GM19035 (cell line): ENCODE measurements around the gene COL27A1.
"Not testable (repeated sequence)": the region's sequence is repeated elsewhere in the genome, so short reads cannot be mapped to it uniquely, and the experiment has no call there.

Experiments
- ATAC-seq: cut with Tn5 transposase; IDR thresholded peaks from one replicate; pipeline ENCODE4 v1.9.1; 2021; ENCODE audit not compliant: unreplicated experiment

Gene COL27A1

GRCh38 chr9:114122136-114123027 is 33.0 kb upstream of the COL27A1 start:
- ATAC-seq, result no peak

GRCh38 chr9:114123031-114123977 is 32.0 kb upstream of the COL27A1 start:
- no peak for ATAC-seq

GRCh38 chr9:114124138-114124537 is 31.2 kb upstream of the COL27A1 start:
- no peak for ATAC-seq

- ATAC-seq, result no peak
These were observed 30.5 kb upstream of the COL27A1 start for GRCh38 chr9:114124666-114125475.

- ATAC-seq, result no peak
These were observed 29.8 kb upstream of the COL27A1 start for GRCh38 chr9:114125476-114126013.

GRCh38 chr9:114126247-114127060 is 28.9 kb upstream of the COL27A1 start:
- no peak for ATAC-seq

GRCh38 chr9:114128759-114129158 is 26.6 kb upstream of the COL27A1 start:
- not testable (repeated sequence) for ATAC-seq

- ATAC-seq, result no peak
These were observed 25.2 kb upstream of the COL27A1 start for GRCh38 chr9:114130141-114130540.

- no peak for ATAC-seq
These were observed 24.6 kb upstream of the COL27A1 start for GRCh38 chr9:114130624-114131277.

GRCh38 chr9:114131808-114132549 is 23.4 kb upstream of the COL27A1 start:
- ATAC-seq, result no peak

- ATAC-seq, result no peak
These were observed 22.8 kb upstream of the COL27A1 start for GRCh38 chr9:114132550-114132918.

- no peak for ATAC-seq
These were observed 20.4 kb upstream of the COL27A1 start for GRCh38 chr9:114134827-114135396.

GRCh38 chr9:114137831-114138230 is 17.5 kb upstream of the COL27A1 start:
- ATAC-seq, result no peak

GRCh38 chr9:114138552-114138971 is 16.8 kb upstream of the COL27A1 start:
- ATAC-seq, result no peak

GRCh38 chr9:114139071-114139470 is 16.3 kb upstream of the COL27A1 start:
- no peak for ATAC-seq

- no peak for ATAC-seq
These were observed 14.9 kb upstream of the COL27A1 start for GRCh38 chr9:114140401-114140800.

- no peak for ATAC-seq
These were observed 14.5 kb upstream of the COL27A1 start for GRCh38 chr9:114140850-114141249.
